Activated CD4-positive, alpha-beta T cell treated with anti-CD3 and anti-CD28 coated beads, Interleukin-2, amount 50 U/mL, for 1 hour (primary cell): ENCODE results near the gene MIXL1.
"Not testable (repeated sequence)": the region's sequence is repeated elsewhere in the genome, so short reads cannot be mapped to it uniquely, and the experiment has no call there.

ENCODE experiments used
- DNase-seq: peaks from one replicate; pipeline ENCODE4 v3.0.0-alpha.2; 2020

The MIXL1 gene

GRCh38 chr1:226216056-226216455 lies 7.4 kb upstream of the MIXL1 start:
- DNase-seq = no peak

GRCh38 chr1:226217273-226217672 lies 6.2 kb upstream of the MIXL1 start:
- no peak for DNase-seq

- DNase-seq = no peak
Observed at GRCh38 chr1:226220473-226221189, 2.8 kb upstream of the MIXL1 start.

DNA sequence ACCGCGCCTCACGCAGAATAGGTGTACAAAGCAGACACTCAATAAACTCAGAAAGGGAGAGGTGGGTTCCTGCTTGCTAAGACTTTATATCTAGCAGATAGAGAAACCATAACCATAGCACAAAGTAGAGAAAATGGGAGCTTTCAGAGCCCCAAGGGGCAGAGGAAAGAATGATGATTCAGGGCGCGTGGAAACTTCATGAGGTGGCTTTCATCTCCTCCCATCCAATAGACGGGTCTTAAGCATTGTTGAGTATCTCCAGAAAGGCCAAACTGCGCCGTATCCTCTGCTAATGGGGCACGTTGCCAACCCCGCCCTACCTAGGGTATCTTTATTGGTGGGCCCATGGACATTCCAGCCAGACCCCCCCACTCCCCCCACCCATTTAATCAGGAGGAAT lies 778 bp upstream of the MIXL1 start:
- no peak for DNase-seq

DNA sequence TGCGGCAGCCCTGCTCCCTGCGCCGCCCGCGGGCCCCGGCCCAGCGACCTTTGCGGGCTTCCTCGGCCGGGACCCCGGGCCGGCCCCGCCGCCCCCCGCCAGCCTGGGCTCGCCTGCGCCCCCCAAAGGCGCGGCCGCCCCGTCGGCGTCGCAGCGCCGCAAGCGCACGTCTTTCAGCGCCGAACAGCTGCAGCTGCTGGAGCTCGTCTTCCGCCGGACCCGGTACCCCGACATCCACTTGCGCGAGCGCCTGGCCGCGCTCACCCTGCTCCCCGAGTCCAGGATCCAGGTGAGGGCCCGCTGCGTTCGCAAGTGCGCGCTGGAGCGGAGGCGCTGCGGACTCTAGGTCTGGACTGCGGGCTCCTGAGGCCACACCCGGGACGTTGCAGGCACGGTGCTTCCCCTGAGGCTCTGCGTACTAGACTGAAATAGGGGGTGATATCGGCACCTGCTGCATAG lies 351 bp downstream of the MIXL1 start:
- DNase-seq = no peak

GRCh38 chr1:226226601-226227000 lies 3.1 kb downstream of the MIXL1 start:
- DNase-seq = no peak

GRCh38 chr1:226233293-226233692 lies 9.8 kb downstream of the MIXL1 start:
- no peak for DNase-seq

- DNase-seq = no peak
Observed at GRCh38 chr1:226233806-226234205, 10.3 kb downstream of the MIXL1 start.

DNA sequence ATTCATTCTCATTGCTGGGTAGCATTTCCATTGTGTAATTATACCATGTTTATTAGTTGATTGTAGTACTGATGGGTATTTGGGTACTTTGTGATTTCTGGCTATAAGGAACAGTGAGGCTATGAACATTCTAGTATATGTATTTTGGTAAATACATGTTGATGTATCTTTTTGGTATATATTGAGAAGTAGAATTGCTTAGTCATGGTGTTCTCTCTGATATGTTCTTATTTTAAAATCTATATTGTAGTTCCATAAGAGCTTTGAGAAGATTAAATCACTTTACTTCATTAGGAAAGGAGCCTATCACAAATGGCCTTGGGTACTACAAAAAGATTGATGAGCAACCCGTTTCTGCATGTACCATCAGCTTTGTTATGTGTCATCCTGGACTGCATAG lies 13.4 kb downstream of the MIXL1 start:
- no peak for DNase-seq

- no peak for DNase-seq
Observed at GRCh38 chr1:226239421-226239820, 16.0 kb downstream of the MIXL1 start.

- DNase-seq = no peak
Observed at GRCh38 chr1:226248091-226248490, 24.6 kb downstream of the MIXL1 start.

- no peak for DNase-seq
Observed at GRCh38 chr1:226248796-226249195, 25.3 kb downstream of the MIXL1 start.

- no peak for DNase-seq
Observed at GRCh38 chr1:226250511-226250910, 27.0 kb downstream of the MIXL1 start.

DNA sequence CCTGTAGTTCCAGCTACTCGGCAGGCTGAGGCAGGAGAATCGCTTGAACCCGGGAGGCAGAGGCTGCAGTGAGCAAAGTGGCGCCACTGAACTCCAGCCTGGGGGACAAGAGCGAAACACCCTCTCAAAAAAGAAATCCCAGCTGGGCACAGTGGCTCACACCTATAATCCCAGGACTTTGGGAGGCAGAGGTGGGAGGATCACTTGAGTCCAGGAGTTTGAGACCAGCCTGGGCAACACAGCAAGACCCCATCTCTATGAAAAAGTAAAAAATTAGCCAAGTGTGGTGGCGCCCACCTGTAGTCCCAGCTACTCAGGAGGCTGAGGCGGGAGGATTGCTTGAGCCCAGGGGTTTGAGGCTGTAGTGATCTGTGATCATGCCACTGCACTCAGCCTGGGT lies 29.4 kb downstream of the MIXL1 start:
- DNase-seq = not testable (repeated sequence)

GRCh38 chr1:226253933-226254332 lies 30.5 kb downstream of the MIXL1 start:
- DNase-seq = no peak

DNA sequence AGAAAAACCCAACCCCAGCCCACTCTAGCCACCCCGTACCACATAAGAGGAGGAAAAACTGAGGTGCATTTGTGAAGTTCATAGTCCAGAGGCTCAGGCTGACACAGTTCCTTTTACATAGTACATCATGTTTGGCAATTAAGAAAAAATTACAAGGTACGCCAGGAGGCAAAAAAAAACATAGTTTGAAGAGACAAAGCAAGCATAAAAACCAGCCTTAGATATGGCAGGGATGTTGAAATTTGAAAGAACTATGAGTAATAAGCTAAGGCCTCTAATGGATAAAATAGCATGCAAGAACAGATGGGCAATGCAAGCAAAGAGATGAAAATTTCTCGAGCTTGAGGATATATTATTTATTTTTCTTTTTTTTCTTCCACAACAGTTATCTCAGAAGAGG lies 31.9 kb downstream of the MIXL1 start:
- no peak for DNase-seq

DNA sequence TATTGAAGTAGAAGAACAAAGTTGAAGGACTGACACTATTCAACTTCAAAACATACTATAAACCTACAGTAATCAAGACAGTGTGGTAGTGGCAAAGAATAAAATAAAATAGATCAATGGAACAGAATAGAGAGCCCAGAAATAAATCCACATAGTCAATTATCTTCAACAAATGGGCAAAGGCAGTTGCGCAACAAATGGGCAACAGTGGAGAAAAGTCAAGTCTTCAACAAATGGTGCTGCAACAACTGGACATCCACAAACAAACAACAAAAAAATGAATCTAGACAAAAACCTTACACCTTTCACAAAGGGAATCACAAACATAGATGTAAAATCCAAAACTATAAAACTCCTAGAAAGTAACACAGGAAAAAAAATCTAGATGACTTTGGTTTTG lies 38.4 kb downstream of the MIXL1 start:
- DNase-seq = no peak

DNA sequence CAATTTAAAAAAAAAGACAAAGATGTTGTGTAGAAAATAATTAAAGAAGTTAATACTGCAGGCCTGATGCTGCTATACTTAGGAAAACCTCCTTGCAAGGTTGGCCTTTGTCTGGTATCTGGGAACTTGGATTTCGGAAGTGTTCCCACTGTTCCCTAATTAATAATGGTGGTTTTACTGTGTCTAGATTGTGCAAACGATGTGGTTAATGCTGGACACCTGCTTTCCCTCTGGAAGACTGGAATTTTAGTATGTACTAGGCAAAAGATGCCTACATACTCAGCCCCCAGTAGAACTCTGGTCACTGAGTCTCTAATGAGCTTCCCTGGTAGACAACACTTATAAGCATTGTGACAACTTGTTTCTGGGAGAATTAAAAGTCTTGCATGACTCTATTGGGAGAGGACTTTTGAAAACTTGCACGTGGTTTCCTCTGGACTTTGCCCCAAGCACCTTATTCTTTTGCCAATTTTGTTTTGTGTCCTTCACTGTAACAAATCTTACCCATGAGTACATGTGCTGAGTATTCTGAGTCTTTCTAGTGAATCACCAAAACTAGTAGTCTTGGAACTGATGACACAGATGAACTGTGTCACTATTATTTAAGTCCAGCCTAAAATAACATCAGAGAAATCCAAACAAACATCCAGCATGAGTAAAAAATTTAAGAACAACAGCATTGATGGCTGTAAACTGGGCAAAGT lies 45.1 kb downstream of the MIXL1 start:
- DNase-seq = no peak

- DNase-seq = not testable (repeated sequence)
Observed at GRCh38 chr1:226272233-226272902, 48.9 kb downstream of the MIXL1 start.

GRCh38 chr1:226274138-226274537 lies 50.7 kb downstream of the MIXL1 start:
- DNase-seq = no peak

DNA sequence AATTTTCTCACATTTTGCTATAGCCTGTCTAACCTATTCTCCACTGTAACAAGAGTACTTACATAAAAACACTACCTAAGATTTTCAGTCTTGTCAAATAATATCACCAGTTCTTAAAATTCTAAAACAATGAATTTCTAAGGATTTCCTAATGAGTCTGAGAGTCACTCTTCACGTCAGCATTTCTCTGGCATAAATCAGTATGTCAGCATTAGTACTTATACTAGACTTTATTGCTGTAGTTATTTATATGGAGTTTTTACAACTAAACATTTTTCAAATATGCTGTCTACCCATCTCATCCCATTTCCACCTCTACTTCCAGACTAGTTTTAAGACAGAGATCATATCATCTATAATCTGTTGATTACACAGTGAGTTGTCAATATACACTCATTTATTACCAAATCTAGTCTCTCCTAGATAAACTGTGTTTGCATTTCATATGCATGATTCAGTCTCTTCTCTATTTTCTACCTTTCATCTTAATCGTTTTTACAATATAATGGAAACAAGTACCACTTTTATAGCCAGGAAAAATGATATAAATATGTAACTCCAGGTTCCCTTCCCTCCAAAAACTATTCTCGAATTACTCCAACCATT lies 52.7 kb downstream of the MIXL1 start:
- no peak for DNase-seq
